PC-9 (cell line): ENCODE measurements around the gene SH3D21. TPM values are rescaled to one million over a fixed set of nuclear protein-coding genes. Genes with fewer than 3 reads are reported as not detected.

Source experiments
- BruUV-seq: library from RNA; stranded (reverse); fragments of 400-500 nt; replicated peaks from 2 replicates; lab custom pipeline; 2021; lab: Mats Ljungman, UMichigan
- CTCF ChIA-PET: fragments of 300-600 bp; sonication (Branson Sonifier 250); formaldehyde crosslinking; loops from one replicate; lab custom pipeline; 2022; ENCODE audit warnings: antibody characterized with exemption; lab: Charles Lee
- POLR2A ChIA-PET: fragments of 300-600 bp; sonication (Branson Sonifier 250); formaldehyde crosslinking; loops from one replicate; lab custom pipeline; 2022; ENCODE audit warnings: antibody characterized with exemption; ENCODE audit not compliant: unreplicated experiment; lab: Charles Lee
- DNase-seq, 2 experiments: peaks; one replicate each; pipeline versions ENCODE4 v3.0.0 to v3.0.0-alpha.2; 2015 to 2022; ENCODE audit warnings: mixed read lengths in 1 of 2
- H2AFZ ChIP-seq: fragments of 200-600 bp; sonication (generic); 2 replicates; pipeline ENCODE4 v1.8.1; 2017; ENCODE audit warnings: antibody characterized with exemption
- H3F3A ChIP-seq: fragments of 200-600 bp; sonication (generic); 2 replicates; pipeline ENCODE4 v1.8.1; 2017; ENCODE audit warnings: antibody characterized with exemption, mild to moderate bottlenecking, low read depth; ENCODE audit not compliant: insufficient read depth
- H3K27ac ChIP-seq: fragments of 200-600 bp; sonication (generic); 2 replicates; pipeline ENCODE4 v1.6.1; 2016; ENCODE audit warnings: mixed run types
- H3K27me3 ChIP-seq: fragments of 200-600 bp; sonication (generic); 2 replicates; pipeline ENCODE4 v1.6.1; 2016; ENCODE audit warnings: low read depth, mixed run types; ENCODE audit not compliant: insufficient read depth
- H3K36me3 ChIP-seq: fragments of 200-600 bp; sonication (generic); 2 replicates; pipeline ENCODE4 v1.6.1; 2016; ENCODE audit warnings: low read depth, mixed run types
- H3K4me1 ChIP-seq: fragments of 200-600 bp; sonication (generic); replicated peaks from 2 replicates; pipeline ENCODE4 v1.6.1; 2016; ENCODE audit warnings: mixed run types; ENCODE audit not compliant: insufficient read depth
- H3K4me2 ChIP-seq: fragments of 200-600 bp; sonication (generic); 2 replicates; pipeline ENCODE4 v1.6.1; 2017; ENCODE audit warnings: mixed run types
- H3K4me3 ChIP-seq: fragments of 200-600 bp; sonication (generic); 2 replicates; pipeline ENCODE4 v1.6.1; 2016; ENCODE audit warnings: mixed run types
- H3K79me2 ChIP-seq: fragments of 200-600 bp; sonication (generic); 2 replicates; pipeline ENCODE4 v1.6.1; 2017; ENCODE audit warnings: low read depth, mixed run types
- H3K9me2 ChIP-seq: fragments of 200-600 bp; sonication (generic); 2 replicates; pipeline ENCODE4 v1.8.1; 2017; ENCODE audit warnings: mild to moderate bottlenecking; ENCODE audit not compliant: insufficient read depth
- H3K9me3 ChIP-seq: fragments of 200-600 bp; sonication (generic); 2 replicates; pipeline ENCODE4 v1.8.1; 2016; ENCODE audit warnings: low read depth; ENCODE audit not compliant: insufficient read depth
- H4K20me1 ChIP-seq: fragments of 200-600 bp; sonication (generic); 2 replicates; pipeline ENCODE4 v1.8.1; 2017; ENCODE audit not compliant: insufficient read depth
- EZH2 ChIP-seq: fragments of 200-600 bp; sonication (generic); IDR thresholded peaks from 2 replicates; pipeline ENCODE4 v1.8.0; 2017; ENCODE audit warnings: antibody characterized with exemption, low read depth
- intact Hi-C: fragments of 100-400 bp; cut with micrococcal nuclease; formaldehyde crosslinking; loops from one replicate; pipeline ENCODE4 v1.10.0; 2022; ENCODE audit not compliant: unreplicated experiment
- total RNA-seq: library from RNA; stranded (reverse); gene quantifications from 2 replicates; pipeline ENCODE4 v1.2.3, GENCODE V29; 2021
- TF ChIP-seq, protein P1 (sequence below): fragments of 200-600 bp; sonication (generic); conservative IDR thresholded peaks from 2 replicates; pipeline ENCODE4 v1.6.1; 2017; ENCODE audit warnings: mixed run types, antibody characterized with exemption, mild to moderate bottlenecking, moderate library complexity

SH3D21 gene
- total RNA-seq, 1 experiment from 2014 or later = 18.3 TPM

DNA sequence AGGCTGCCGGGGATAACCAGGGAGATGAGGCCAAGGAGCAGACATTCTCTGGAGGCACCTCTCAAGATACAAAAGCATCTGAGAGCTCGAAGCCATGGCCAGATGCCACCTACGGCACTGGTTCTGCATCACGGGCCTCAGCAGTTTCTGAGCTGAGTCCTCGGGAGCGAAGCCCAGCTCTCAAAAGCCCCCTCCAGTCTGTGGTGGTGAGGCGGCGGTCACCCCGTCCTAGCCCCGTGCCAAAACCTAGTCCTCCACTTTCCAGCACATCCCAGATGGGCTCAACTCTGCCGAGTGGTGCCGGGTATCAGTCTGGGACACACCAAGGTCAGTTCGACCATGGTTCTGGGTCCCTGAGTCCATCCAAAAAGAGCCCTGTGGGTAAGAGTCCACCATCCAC is 19.4 kb upstream of the SH3D21 start:
- BruUV-seq = TSS peak; percentile 6
- Histone ChIP-seq H3K36me3 (peaks cover 45% of the 10 kb centered on the region), H3K4me1 (no peaks in the 10 kb centered on the region), H4K20me1 (peaks cover 9% of the 10 kb centered on the region; the same call in 1 of the 2 replicates), H3K4me2 (no peak overlapping the region), H3K4me3 (no peak overlapping the region), H3K9me3 (no peaks in the 10 kb centered on the region), H3K79me2 (peaks cover 37% of the 10 kb centered on the region; the same call in 1 of the 2 replicates), H3K27me3 (no peaks in the 10 kb centered on the region), H3K9me2 (no peaks in the 10 kb centered on the region), H3K27ac (no peak overlapping the region), H2AFZ (no peak overlapping the region), H3F3A (peaks cover 54% of the 10 kb centered on the region)
- TF ChIP-seq, protein P1, sequence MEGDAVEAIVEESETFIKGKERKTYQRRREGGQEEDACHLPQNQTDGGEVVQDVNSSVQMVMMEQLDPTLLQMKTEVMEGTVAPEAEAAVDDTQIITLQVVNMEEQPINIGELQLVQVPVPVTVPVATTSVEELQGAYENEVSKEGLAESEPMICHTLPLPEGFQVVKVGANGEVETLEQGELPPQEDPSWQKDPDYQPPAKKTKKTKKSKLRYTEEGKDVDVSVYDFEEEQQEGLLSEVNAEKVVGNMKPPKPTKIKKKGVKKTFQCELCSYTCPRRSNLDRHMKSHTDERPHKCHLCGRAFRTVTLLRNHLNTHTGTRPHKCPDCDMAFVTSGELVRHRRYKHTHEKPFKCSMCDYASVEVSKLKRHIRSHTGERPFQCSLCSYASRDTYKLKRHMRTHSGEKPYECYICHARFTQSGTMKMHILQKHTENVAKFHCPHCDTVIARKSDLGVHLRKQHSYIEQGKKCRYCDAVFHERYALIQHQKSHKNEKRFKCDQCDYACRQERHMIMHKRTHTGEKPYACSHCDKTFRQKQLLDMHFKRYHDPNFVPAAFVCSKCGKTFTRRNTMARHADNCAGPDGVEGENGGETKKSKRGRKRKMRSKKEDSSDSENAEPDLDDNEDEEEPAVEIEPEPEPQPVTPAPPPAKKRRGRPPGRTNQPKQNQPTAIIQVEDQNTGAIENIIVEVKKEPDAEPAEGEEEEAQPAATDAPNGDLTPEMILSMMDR = no peak
- TF ChIP-seq EZH2 = no peak
- DNase-seq = no peak
- intact Hi-C loops = no loop called here
- POLR2A ChIA-PET = no interaction called here
- CTCF ChIA-PET = interaction anchor here (0.5 kb wide), 1 partner anchor 185 kb away, joined by 3 read pairs; no protein-coding TSS in a partner anchor

DNA sequence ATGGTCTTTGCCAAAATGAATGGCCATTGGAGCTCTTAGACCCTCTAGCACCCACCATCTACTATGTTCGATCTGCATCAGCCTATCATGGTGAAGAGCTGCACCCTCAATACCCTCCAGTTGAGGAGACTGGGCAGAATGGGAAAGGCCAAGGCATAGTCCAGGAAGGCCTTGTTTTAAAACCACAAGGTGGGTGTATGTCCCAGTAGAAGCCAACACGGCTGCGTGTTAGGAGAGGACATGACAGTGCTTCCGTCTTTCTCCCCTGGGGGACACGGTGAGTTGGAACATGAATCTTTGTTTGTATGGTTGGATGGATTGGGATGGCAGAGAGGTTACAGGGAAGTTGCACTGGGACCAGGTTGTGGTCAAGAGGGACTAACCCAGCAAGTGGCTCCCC is 18.6 kb upstream of the SH3D21 start:
- Histone ChIP-seq H3K9me2 (no peaks in the 10 kb centered on the region), H3K4me3 (no peak overlapping the region), H2AFZ (no peak overlapping the region), H3K9me3 (no peaks in the 10 kb centered on the region), H3K79me2 (peaks cover 37% of the 10 kb centered on the region; the same call in 1 of the 2 replicates), H3F3A (peaks cover 52% of the 10 kb centered on the region), H3K4me2 (no peak overlapping the region), H3K4me1 (no peaks in the 10 kb centered on the region), H3K36me3 (peaks cover 46% of the 10 kb centered on the region), H3K27me3 (no peaks in the 10 kb centered on the region), H4K20me1 (peaks cover 11% of the 10 kb centered on the region; the same call in 1 of the 2 replicates), H3K27ac (no peak overlapping the region)
- ChIA-PET CTCF (interaction anchor here (0.5 kb wide), 1 partner anchor 185 kb away, joined by 3 read pairs; no protein-coding TSS in a partner anchor), POLR2A (no interaction called here)
- TF ChIP-seq, protein P1 = no peak
- no peak for TF ChIP-seq EZH2
- no TSS peak for BruUV-seq
- intact Hi-C loops = no loop called here
- DNase-seq = no peak

DNA sequence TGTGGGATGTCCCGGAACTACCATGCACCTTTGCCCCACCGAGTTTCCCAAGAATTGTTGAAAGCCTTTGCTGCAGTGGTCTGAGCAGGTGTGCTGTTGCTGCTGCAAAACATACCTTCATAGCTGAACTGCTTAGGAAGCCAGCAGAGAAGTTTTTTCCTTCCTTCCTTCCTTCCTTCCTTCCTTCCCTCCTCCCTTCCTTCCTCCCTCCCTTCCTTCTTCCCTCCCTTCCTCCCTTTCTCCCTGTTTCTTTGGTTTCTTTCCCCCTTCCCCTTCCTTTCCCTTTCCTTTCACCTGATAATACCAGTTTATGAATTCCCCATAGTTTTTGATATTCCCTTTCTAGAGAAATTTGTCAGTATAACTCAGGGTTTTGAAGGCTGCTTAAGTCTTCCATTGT is 10.8 kb upstream of the SH3D21 start:
- ChIA-PET CTCF (no interaction called here), POLR2A (interaction anchor here (0.7 kb wide), 1 partner anchor 102 kb away, joined by 5 read pairs; no protein-coding TSS in a partner anchor)
- H2AFZ ChIP-seq = no peak overlapping the region
- H3K79me2 ChIP-seq = no peaks in the 10 kb centered on the region
- 0 out of 2 replicates have a peak, but pooled peaks cover 6% of the 10 kb centered on the region for H4K20me1 ChIP-seq
- H3F3A ChIP-seq = peaks cover 78% of the 10 kb centered on the region
- H3K36me3 ChIP-seq = peaks cover 31% of the 10 kb centered on the region
- BruUV-seq = no TSS peak
- H3K4me1 ChIP-seq = peaks cover 14% of the 10 kb centered on the region
- H3K27ac ChIP-seq = 0 out of 2 replicates have a peak overlapping the region, but pooled peaks have one; percentile 21
- H3K9me3 ChIP-seq = no peaks in the 10 kb centered on the region
- intact Hi-C loops = no loop called here
- no peak for DNase-seq
- TF ChIP-seq, protein P1 = no peak
- no peak for TF ChIP-seq EZH2
- H3K27me3 ChIP-seq = no peaks in the 10 kb centered on the region
- H3K4me3 ChIP-seq = no peak overlapping the region
- no peak overlapping the region for H3K4me2 ChIP-seq
- no peaks in the 10 kb centered on the region for H3K9me2 ChIP-seq
